Mesendoderm (in vitro differentiated cells): Measurements from ENCODE around the gene PLXND1.

ENCODE experiments used
- DNase-seq: peaks from one replicate; pipeline ENCODE4 v3.0.0; 2013
- H2AK5ac ChIP-seq: 2 replicates; pipeline ENCODE4 v1.6.1; 2013; ENCODE audit warnings: low read length, inconsistent platforms
- H2BK120ac ChIP-seq: 2 replicates; pipeline ENCODE4 v1.6.1; 2013; ENCODE audit warnings: low read depth, mild to moderate bottlenecking, low read length, moderate library complexity, mixed read lengths
- H2BK15ac ChIP-seq: replicated peaks from 2 replicates; pipeline ENCODE4 v1.6.1; 2013; ENCODE audit warnings: low read depth, mild to moderate bottlenecking, moderate library complexity
- H2BK5ac ChIP-seq: 2 replicates; pipeline ENCODE4 v1.6.1; 2013; ENCODE audit warnings: low read length, inconsistent platforms
- H3K18ac ChIP-seq: 2 replicates; pipeline ENCODE4 v1.6.1; 2013; ENCODE audit warnings: mild to moderate bottlenecking, low read length, mixed read lengths
- H3K23ac ChIP-seq: one replicate; pipeline ENCODE4 v1.6.1; 2013; ENCODE audit warnings: low read length
- H3K27ac ChIP-seq: 2 replicates; pipeline ENCODE4 v1.5.1; 2013; ENCODE audit warnings: low read depth, mild to moderate bottlenecking, inconsistent platforms, low read length, moderate library complexity
- H3K27me3 ChIP-seq: 2 replicates; pipeline ENCODE4 v1.6.1; 2013; ENCODE audit warnings: low read length, control low read depth, mild to moderate bottlenecking, inconsistent platforms; ENCODE audit not compliant: insufficient read depth, poor library complexity
- H3K36me3 ChIP-seq: 2 replicates; pipeline ENCODE4 v1.6.1; 2013; ENCODE audit warnings: low read length, inconsistent platforms; ENCODE audit not compliant: control insufficient read depth, insufficient read depth
- H3K4ac ChIP-seq: one replicate; pipeline ENCODE4 v1.6.1; 2013; ENCODE audit warnings: low read depth, mild to moderate bottlenecking, low read length, moderate library complexity
- H3K4me1 ChIP-seq: 2 replicates; pipeline ENCODE4 v1.6.1; 2013; ENCODE audit warnings: low read depth, low read length, inconsistent platforms; ENCODE audit not compliant: control insufficient read depth
- H3K4me2 ChIP-seq: 2 replicates; pipeline ENCODE4 v1.6.1; 2013; ENCODE audit warnings: low read length
- H3K4me3 ChIP-seq: 2 replicates; pipeline ENCODE4 v1.5.1; 2013; ENCODE audit warnings: mild to moderate bottlenecking, low read length
- H3K56ac ChIP-seq: one replicate; pipeline ENCODE4 v1.6.1; 2013; ENCODE audit warnings: low read length
- H3K79me1 ChIP-seq: 2 replicates; pipeline ENCODE4 v1.6.1; 2013; ENCODE audit warnings: low read length, inconsistent platforms
- H3K79me2 ChIP-seq: 2 replicates; pipeline ENCODE4 v1.6.1; 2013; ENCODE audit warnings: mild to moderate bottlenecking, low read length; ENCODE audit not compliant: control insufficient read depth, insufficient read depth
- H3K9ac ChIP-seq: 2 replicates; pipeline ENCODE4 v1.6.1; 2013; ENCODE audit warnings: low read length, inconsistent platforms
- H4K5ac ChIP-seq: one replicate; pipeline ENCODE4 v1.6.1; 2013; ENCODE audit warnings: low read length
- H4K8ac ChIP-seq: one replicate; pipeline ENCODE4 v1.6.1; 2013; ENCODE audit warnings: low read depth, mild to moderate bottlenecking, control low read depth, low read length, moderate library complexity
- WGBS: extraction: QIAGEN DNeasy Blood & Tissue Kit; methylation state at CpG from one replicate; pipeline ENCODE4 v1.1.7; 2013; ENCODE audit warnings: low lambda C conversion rate, missing lambda C conversion rate; ENCODE audit not compliant: insufficient coverage; ENCODE audit errors: extremely low coverage; 5-methylcytosine and 5-hydroxymethylcytosine counted together

The PLXND1 gene

DNA sequence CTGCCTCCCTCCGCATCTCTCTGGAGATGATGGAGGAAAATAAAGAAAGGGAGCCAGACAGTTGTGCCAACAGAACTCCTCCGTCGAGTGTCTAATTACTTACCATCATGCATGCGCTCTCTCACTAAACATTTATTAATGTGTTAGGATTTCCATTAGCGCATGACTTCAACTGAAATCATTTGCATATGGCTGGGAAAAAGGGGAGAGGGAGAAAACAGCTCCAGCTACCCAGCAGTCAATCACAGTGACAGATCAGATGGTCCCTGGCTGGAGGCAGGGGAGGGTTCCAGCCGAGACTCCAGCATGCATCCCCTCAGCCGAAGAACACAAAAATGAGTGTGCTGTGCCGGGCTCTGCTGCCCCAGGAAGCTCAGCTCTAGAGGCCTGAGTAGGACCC, 84.9 kb downstream of the PLXND1 start:
- Histone ChIP-seq H2AK5ac (no peak overlapping the region), H3K23ac (no peak overlapping the region), H3K4me3 (no peak overlapping the region), H3K18ac (no peak overlapping the region), H3K27ac (no peak overlapping the region), H4K5ac (no peak overlapping the region), H2BK15ac (no peak overlapping the region), H2BK120ac (no peak overlapping the region), H3K36me3 (no peaks in the 10 kb centered on the region), H3K9ac (no peak overlapping the region), H3K56ac (no peak overlapping the region), H3K4me2 (no peak overlapping the region), H3K79me2 (no peaks in the 10 kb centered on the region), H3K27me3 (no peaks in the 10 kb centered on the region), H3K79me1 (no peaks in the 10 kb centered on the region), H2BK5ac (no peak overlapping the region), H3K4ac (no peak overlapping the region), H4K8ac (no peak overlapping the region), H3K4me1 (no peaks in the 10 kb centered on the region)
- WGBS, result no CpG with 5 or more reads among the region's 8 CpGs
- DNase-seq, result no peak

DNA sequence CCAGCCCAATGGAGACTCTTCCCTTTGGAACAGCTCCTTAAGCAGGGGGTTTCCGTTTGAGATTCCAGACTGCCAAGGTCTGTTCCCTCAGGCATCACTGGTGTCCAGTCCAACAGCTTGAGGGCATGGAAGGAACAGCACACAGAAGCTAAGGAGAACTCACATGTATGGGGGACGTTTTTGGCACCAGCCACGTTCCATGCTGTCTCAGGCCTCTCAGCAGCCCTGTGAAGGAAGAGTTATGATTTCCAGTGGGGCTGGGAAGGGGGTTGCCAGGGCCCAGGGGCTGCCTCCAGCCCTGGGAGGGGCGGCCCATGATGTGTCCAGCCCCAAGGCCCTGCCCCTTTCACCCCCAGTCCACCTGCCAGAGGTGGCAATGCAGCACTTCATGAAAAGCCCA, 85.5 kb downstream of the PLXND1 start:
- H4K8ac ChIP-seq, result no peak overlapping the region
- H2BK15ac ChIP-seq, result no peak overlapping the region
- no peak overlapping the region for H3K4ac ChIP-seq
- WGBS, result no CpG with 5 or more reads among the region's 4 CpGs
- H3K27me3 ChIP-seq, result no peaks in the 10 kb centered on the region
- no peak overlapping the region for H3K27ac ChIP-seq
- no peak overlapping the region for H3K23ac ChIP-seq
- H2BK5ac ChIP-seq, result no peak overlapping the region
- no peak overlapping the region for H3K56ac ChIP-seq
- DNase-seq, result no peak
- no peaks in the 10 kb centered on the region for H3K79me1 ChIP-seq
- H2BK120ac ChIP-seq, result no peak overlapping the region
- no peak overlapping the region for H3K4me2 ChIP-seq
- H2AK5ac ChIP-seq, result no peak overlapping the region
- H3K4me3 ChIP-seq, result no peak overlapping the region
- no peak overlapping the region for H3K9ac ChIP-seq
- no peak overlapping the region for H4K5ac ChIP-seq
- H3K36me3 ChIP-seq, result no peaks in the 10 kb centered on the region
- H3K79me2 ChIP-seq, result no peaks in the 10 kb centered on the region
- H3K4me1 ChIP-seq, result no peaks in the 10 kb centered on the region
- no peak overlapping the region for H3K18ac ChIP-seq

GRCh38 chr3:129519896-129520715, 86.4 kb downstream of the PLXND1 start:
- H3K79me1 ChIP-seq, result no peaks in the 10 kb centered on the region
- H3K4me3 ChIP-seq, result no peak overlapping the region
- no peak overlapping the region for H4K8ac ChIP-seq
- no peaks in the 10 kb centered on the region for H3K4me1 ChIP-seq
- H3K56ac ChIP-seq, result no peak overlapping the region
- no peaks in the 10 kb centered on the region for H3K36me3 ChIP-seq
- no peak overlapping the region for H4K5ac ChIP-seq
- no peak overlapping the region for H3K23ac ChIP-seq
- no CpG with 5 or more reads among the region's 15 CpGs for WGBS
- H3K27me3 ChIP-seq, result no peaks in the 10 kb centered on the region
- H3K4me2 ChIP-seq, result no peak overlapping the region
- H2BK15ac ChIP-seq, result no peak overlapping the region
- H2BK5ac ChIP-seq, result no peak overlapping the region
- H3K9ac ChIP-seq, result no peak overlapping the region
- no peaks in the 10 kb centered on the region for H3K79me2 ChIP-seq
- no peak overlapping the region for H2BK120ac ChIP-seq
- no peak for DNase-seq
- H3K4ac ChIP-seq, result no peak overlapping the region
- no peak overlapping the region for H3K18ac ChIP-seq
- H3K27ac ChIP-seq, result no peak overlapping the region
- H2AK5ac ChIP-seq, result no peak overlapping the region

DNA sequence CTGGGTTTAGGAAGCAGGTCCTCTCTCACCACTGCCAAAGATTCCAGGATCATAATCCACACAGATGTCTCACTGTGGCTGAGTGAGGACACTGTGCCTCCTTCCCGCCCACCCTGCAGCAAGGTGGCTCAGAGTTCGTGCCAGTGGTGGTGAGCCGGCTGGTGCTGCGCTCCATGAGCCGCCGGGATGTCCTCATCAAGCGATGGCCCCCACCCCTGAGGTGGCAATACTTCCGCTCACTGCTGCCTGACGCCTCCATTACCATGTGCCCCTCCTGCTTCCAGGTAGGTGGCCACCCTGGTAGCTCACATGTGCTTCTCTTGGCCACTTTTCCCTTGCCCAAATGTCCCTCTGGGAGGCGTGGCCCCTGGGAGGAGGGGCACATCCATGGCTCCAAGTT, 87.0 kb downstream of the PLXND1 start:
- H2AK5ac ChIP-seq, result no peak overlapping the region
- H2BK5ac ChIP-seq, result no peak overlapping the region
- no peaks in the 10 kb centered on the region for H3K79me1 ChIP-seq
- H3K56ac ChIP-seq, result no peak overlapping the region
- no peak overlapping the region for H3K4ac ChIP-seq
- DNase-seq, result no peak
- H3K36me3 ChIP-seq, result no peaks in the 10 kb centered on the region
- H2BK15ac ChIP-seq, result no peak overlapping the region
- no peak overlapping the region for H3K4me2 ChIP-seq
- no peaks in the 10 kb centered on the region for H3K27me3 ChIP-seq
- H3K4me3 ChIP-seq, result no peak overlapping the region
- no peaks in the 10 kb centered on the region for H3K4me1 ChIP-seq
- no peak overlapping the region for H4K5ac ChIP-seq
- no peak overlapping the region for H3K27ac ChIP-seq
- no CpG with 5 or more reads among the region's 10 CpGs for WGBS
- no peak overlapping the region for H2BK120ac ChIP-seq
- H3K18ac ChIP-seq, result no peak overlapping the region
- no peak overlapping the region for H4K8ac ChIP-seq
- no peak overlapping the region for H3K23ac ChIP-seq
- no peak overlapping the region for H3K9ac ChIP-seq
- H3K79me2 ChIP-seq, result no peaks in the 10 kb centered on the region

- Histone ChIP-seq H2BK15ac (no peak overlapping the region), H2AK5ac (no peak overlapping the region), H3K27ac (no peak overlapping the region), H3K56ac (no peak overlapping the region), H3K23ac (no peak overlapping the region), H3K79me1 (no peaks in the 10 kb centered on the region), H2BK120ac (no peak overlapping the region), H3K9ac (no peak overlapping the region), H3K18ac (no peak overlapping the region), H3K4me2 (no peak overlapping the region), H4K5ac (no peak overlapping the region), H3K36me3 (no peaks in the 10 kb centered on the region), H2BK5ac (no peak overlapping the region), H3K4me1 (no peaks in the 10 kb centered on the region), H3K79me2 (no peaks in the 10 kb centered on the region), H3K4me3 (no peak overlapping the region), H3K27me3 (no peaks in the 10 kb centered on the region), H4K8ac (no peak overlapping the region), H3K4ac (no peak overlapping the region)
- DNase-seq, result no peak
- no CpG with 5 or more reads among the region's 8 CpGs for WGBS
Observed at GRCh38 chr3:129518581-129518980, 87.9 kb downstream of the PLXND1 start.

DNA sequence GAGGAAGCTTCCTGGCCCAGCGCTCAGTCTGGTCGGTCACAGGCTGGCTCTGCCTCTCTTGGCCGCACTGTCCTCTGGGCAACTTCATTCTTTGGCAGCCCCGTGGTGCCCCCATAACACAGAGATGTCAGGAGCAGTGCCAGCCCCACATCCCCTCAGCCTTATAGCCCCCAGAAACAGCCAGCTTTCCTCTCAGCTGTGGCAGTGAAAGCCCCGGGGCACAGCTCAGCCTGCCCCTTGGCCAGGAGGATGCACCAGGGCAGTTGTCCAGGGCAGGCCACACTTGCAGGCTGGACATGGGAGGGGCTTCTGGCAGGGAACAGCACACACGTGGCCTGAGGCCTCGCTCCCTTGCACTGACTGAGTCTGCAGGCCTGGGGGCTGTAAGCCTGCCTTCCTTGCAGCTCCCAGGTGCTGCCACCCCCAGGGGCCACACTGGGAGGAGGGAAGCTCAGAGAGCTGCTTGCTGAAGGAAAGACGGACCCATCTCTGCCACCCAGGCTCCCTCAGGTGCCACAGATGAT, 88.4 kb downstream of the PLXND1 start:
- H2BK15ac ChIP-seq, result no peak overlapping the region
- H3K27ac ChIP-seq, result no peak overlapping the region
- no peaks in the 10 kb centered on the region for H3K79me1 ChIP-seq
- no peaks in the 10 kb centered on the region for H3K27me3 ChIP-seq
- no peak overlapping the region for H3K4me3 ChIP-seq
- H2BK5ac ChIP-seq, result no peak overlapping the region
- H3K79me2 ChIP-seq, result no peaks in the 10 kb centered on the region
- H3K56ac ChIP-seq, result no peak overlapping the region
- H2AK5ac ChIP-seq, result no peak overlapping the region
- no peak overlapping the region for H3K9ac ChIP-seq
- no peaks in the 10 kb centered on the region for H3K4me1 ChIP-seq
- no peak overlapping the region for H3K4ac ChIP-seq
- H4K8ac ChIP-seq, result no peak overlapping the region
- H2BK120ac ChIP-seq, result no peak overlapping the region
- H3K18ac ChIP-seq, result no peak overlapping the region
- H3K4me2 ChIP-seq, result no peak overlapping the region
- WGBS, result no CpG with 5 or more reads among the region's 8 CpGs
- no peaks in the 10 kb centered on the region for H3K36me3 ChIP-seq
- no peak overlapping the region for H4K5ac ChIP-seq
- DNase-seq, result no peak
- H3K23ac ChIP-seq, result no peak overlapping the region
